ENCODE measurements around the gene IQGAP3. TPM values are rescaled to one million over a fixed set of nuclear protein-coding genes. Genes with fewer than 3 reads are reported as not detected.
A peak's percentile ranks its signal among the peaks of the same experiment; 100 is the strongest.

IQGAP3 gene
- polyA plus RNA-seq, 3 donors, result 14.2 to 15.5 (median 15.2) TPM

- no peak for DNase-seq (ENCODE audit: extremely low read depth in 1 of 11, low read depth in 9 of 11, low spot score in 4 of 11)
Observed at GRCh38 chr1:156495401-156496140, 76.8 kb downstream of the IQGAP3 start.

- DNase-seq (ENCODE audit: extremely low read depth in 1 of 11, low read depth in 9 of 11, low spot score in 4 of 11), result no peak
Observed at GRCh38 chr1:156494309-156494895, 78.0 kb downstream of the IQGAP3 start.

GRCh38 chr1:156493742-156494141, 78.6 kb downstream of the IQGAP3 start:
- DNase-seq (ENCODE audit: extremely low read depth in 1 of 11, low read depth in 9 of 11, low spot score in 4 of 11), result no peak

GRCh38 chr1:156493154-156493631, 79.2 kb downstream of the IQGAP3 start:
- DNase-seq (ENCODE audit: extremely low read depth in 1 of 11, low read depth in 9 of 11, low spot score in 4 of 11), result no peak

- no peak for DNase-seq (ENCODE audit: extremely low read depth in 1 of 11, low read depth in 9 of 11, low spot score in 4 of 11)
Observed at GRCh38 chr1:156492591-156493080, 79.7 kb downstream of the IQGAP3 start.

- no peak for DNase-seq (ENCODE audit: extremely low read depth in 1 of 11, low read depth in 9 of 11, low spot score in 4 of 11)
Observed at GRCh38 chr1:156492013-156492590, 80.3 kb downstream of the IQGAP3 start.

- no peak for DNase-seq (ENCODE audit: extremely low read depth in 1 of 11, low read depth in 9 of 11, low spot score in 4 of 11)
Observed at GRCh38 chr1:156491151-156491949, 81.0 kb downstream of the IQGAP3 start.

- peak in 1 of 11 donors; percentile 26 for DNase-seq (ENCODE audit: extremely low read depth in 1 of 11, low read depth in 9 of 11, low spot score in 4 of 11)
Observed at GRCh38 chr1:156490401-156491032, 81.8 kb downstream of the IQGAP3 start.

GRCh38 chr1:156489935-156490293, 82.5 kb downstream of the IQGAP3 start:
- no peak for DNase-seq (ENCODE audit: extremely low read depth in 1 of 11, low read depth in 9 of 11, low spot score in 4 of 11)

- DNase-seq (ENCODE audit: extremely low read depth in 1 of 11, low read depth in 9 of 11, low spot score in 4 of 11), result no peak
Observed at GRCh38 chr1:156489166-156489934, 83.0 kb downstream of the IQGAP3 start.

- no peak for DNase-seq (ENCODE audit: extremely low read depth in 1 of 11, low read depth in 9 of 11, low spot score in 4 of 11)
Observed at GRCh38 chr1:156488566-156489165, 83.7 kb downstream of the IQGAP3 start.

- DNase-seq (ENCODE audit: extremely low read depth in 1 of 11, low read depth in 9 of 11, low spot score in 4 of 11), result no peak
Observed at GRCh38 chr1:156487862-156488261, 84.5 kb downstream of the IQGAP3 start.

GRCh38 chr1:156486421-156487344, 85.7 kb downstream of the IQGAP3 start:
- no peak for DNase-seq (ENCODE audit: extremely low read depth in 1 of 11, low read depth in 9 of 11, low spot score in 4 of 11)

- DNase-seq (ENCODE audit: extremely low read depth in 1 of 11, low read depth in 9 of 11, low spot score in 4 of 11), result no peak
Observed at GRCh38 chr1:156485984-156486383, 86.4 kb downstream of the IQGAP3 start.

GRCh38 chr1:156484480-156485058, 87.8 kb downstream of the IQGAP3 start:
- no peak for DNase-seq (ENCODE audit: extremely low read depth in 1 of 11, low read depth in 9 of 11, low spot score in 4 of 11)

- DNase-seq (ENCODE audit: extremely low read depth in 1 of 11, low read depth in 9 of 11, low spot score in 4 of 11), result no peak
Observed at GRCh38 chr1:156483397-156483796, 89.0 kb downstream of the IQGAP3 start.

GRCh38 chr1:156482276-156482675, 90.1 kb downstream of the IQGAP3 start:
- DNase-seq (ENCODE audit: extremely low read depth in 1 of 11, low read depth in 9 of 11, low spot score in 4 of 11), result no peak
